ENCODE results near the gene SMC6.

The SMC6 gene

GRCh38 chr2:17710547-17711248 is 42.9 kb downstream of the SMC6 start:
- no peak for DNase-seq (ENCODE audit: low spot score)

- DNase-seq (ENCODE audit: low spot score) = no peak
Measured at GRCh38 chr2:17709897-17710296, 43.7 kb downstream of the SMC6 start.

- no peak for DNase-seq (ENCODE audit: low spot score)
Measured at GRCh38 chr2:17708501-17708900, 45.1 kb downstream of the SMC6 start.

GRCh38 chr2:17706845-17707244 is 46.8 kb downstream of the SMC6 start:
- no peak for DNase-seq (ENCODE audit: low spot score)

- no peak for DNase-seq (ENCODE audit: low spot score)
Measured at GRCh38 chr2:17690776-17691175, 62.8 kb downstream of the SMC6 start.

GRCh38 chr2:17689010-17689409 is 64.6 kb downstream of the SMC6 start:
- no peak for DNase-seq (ENCODE audit: low spot score)

- no peak for DNase-seq (ENCODE audit: low spot score)
Measured at GRCh38 chr2:17688600-17688999, 65.0 kb downstream of the SMC6 start.

- no peak for DNase-seq (ENCODE audit: low spot score)
Measured at GRCh38 chr2:17683981-17684380, 69.6 kb downstream of the SMC6 start.

- no peak for DNase-seq (ENCODE audit: low spot score)
Measured at GRCh38 chr2:17682098-17682857, 71.3 kb downstream of the SMC6 start.

- DNase-seq (ENCODE audit: low spot score) = peak; percentile 27
Measured at GRCh38 chr2:17680119-17680518, 73.5 kb downstream of the SMC6 start.

- no peak for DNase-seq (ENCODE audit: low spot score)
Measured at GRCh38 chr2:17674817-17675216, 78.8 kb downstream of the SMC6 start.

- DNase-seq (ENCODE audit: low spot score) = peak; percentile 38
Measured at GRCh38 chr2:17672583-17673317, 80.9 kb downstream of the SMC6 start.

- DNase-seq (ENCODE audit: low spot score) = no peak
Measured at GRCh38 chr2:17667898-17668297, 85.7 kb downstream of the SMC6 start.

- DNase-seq (ENCODE audit: low spot score) = no peak
Measured at GRCh38 chr2:17664534-17664933, 89.1 kb downstream of the SMC6 start.

- DNase-seq (ENCODE audit: low spot score) = no peak
Measured at GRCh38 chr2:17662723-17663122, 90.9 kb downstream of the SMC6 start.

- no peak for DNase-seq (ENCODE audit: low spot score)
Measured at GRCh38 chr2:17661460-17661859, 92.2 kb downstream of the SMC6 start.

- DNase-seq (ENCODE audit: low spot score) = no peak
Measured at GRCh38 chr2:17660219-17660618, 93.4 kb downstream of the SMC6 start.

GRCh38 chr2:17658251-17658843 is 95.3 kb downstream of the SMC6 start:
- DNase-seq (ENCODE audit: low spot score) = peak; percentile 26

- DNase-seq (ENCODE audit: low spot score) = no peak
Measured at GRCh38 chr2:17657759-17658158, 95.9 kb downstream of the SMC6 start.

- no peak for DNase-seq (ENCODE audit: low spot score)
Measured at GRCh38 chr2:17652681-17653394, 100.8 kb downstream of the SMC6 start.

- DNase-seq (ENCODE audit: low spot score) = no peak
Measured at GRCh38 chr2:17649026-17649425, 104.6 kb downstream of the SMC6 start.

- no peak for DNase-seq (ENCODE audit: low spot score)
Measured at GRCh38 chr2:17648581-17648980, 105.0 kb downstream of the SMC6 start.

Data from LoVo (cell line).